GM12873 (cell line): ENCODE measurements around the gene PPM1L.

Source experiments
- CTCF ChIP-seq: IDR thresholded peaks from 2 replicates; pipeline ENCODE4 v1.5.1; 2012; ENCODE audit warnings: low read depth, mild to moderate bottlenecking, moderate library complexity, low read length, control low read depth; ENCODE audit not compliant: insufficient read depth; ENCODE audit errors: missing control alignments

Gene PPM1L

GRCh38 chr3:161096771-161097367, 340.8 kb downstream of the PPM1L start:
- TF ChIP-seq CTCF: peak; percentile 37

- TF ChIP-seq CTCF: no peak
Measured at GRCh38 chr3:161100994-161101393, 345.0 kb downstream of the PPM1L start.

GRCh38 chr3:161101609-161102008, 345.6 kb downstream of the PPM1L start:
- TF ChIP-seq CTCF: no peak

GRCh38 chr3:161103776-161104385, 347.9 kb downstream of the PPM1L start:
- no peak for TF ChIP-seq CTCF

GRCh38 chr3:161104561-161105551, 348.8 kb downstream of the PPM1L start, which contains the start of gene B3GALNT1:
Gene B3GALNT1, minus strand, starts transcription at chr3:161105349. Its CDS starts 18,595 bp downstream, at chr3:161086754.
- peak; percentile 3 for TF ChIP-seq CTCF

GRCh38 chr3:161107311-161107710, 351.3 kb downstream of the PPM1L start:
- no peak for TF ChIP-seq CTCF

- no peak for TF ChIP-seq CTCF
Measured at GRCh38 chr3:161108840-161109239, 352.8 kb downstream of the PPM1L start.
